ENCODE data around the gene RRM2. TPM values are rescaled to one million over a fixed set of nuclear protein-coding genes. Genes with fewer than 3 reads are reported as not detected.

The RRM2 gene
- total RNA-seq, 1 experiment from 2014 or later = 163 TPM

- Mint-ChIP-seq H3K4me1 (peaks cover 9 to 23% of the 10 kb centered on the region in 2 experiments), H3K27me3 (ENCODE audit: low read depth) (no peaks in the 10 kb centered on the region), H3K9me3 (no peaks in the 10 kb centered on the region), H3K36me3 (ENCODE audit: insufficient read depth in 1 of 3, low read depth in 3 of 3) (peaks cover 0 to 12% (median 4%) of the 10 kb centered on the region in 3 experiments; a peak in 4 of 7 replicates), H3K27ac (peak overlapping the region in 1 of 3 experiments; percentile 80; a peak in 5 of 7 replicates), H3K4me3 (no peak overlapping the region)
- H3T11ph ChIP-seq (ENCODE audit: low read length) = no peak overlapping the region
- H3K79me2 ChIP-seq (ENCODE audit: insufficient read depth, low read length) = no peaks in the 10 kb centered on the region
- no peaks in the 10 kb centered on the region for H3K27me3 ChIP-seq (ENCODE audit: insufficient read depth, low read length)
- TF ChIP-seq CTCF (conservative IDR thresholded peaks at IDR 0.05) = no peak
- peaks cover 2% of the 10 kb centered on the region for H4K20me1 ChIP-seq (ENCODE audit: control insufficient read depth, insufficient read depth, insufficient read length)
- H4K8ac ChIP-seq (replicated peaks; ENCODE audit: insufficient read length, low read depth, low read length) = no peak overlapping the region
- H3K9me3 ChIP-seq (ENCODE audit: control insufficient read depth, low read depth, low read length) = no peaks in the 10 kb centered on the region
- no peak overlapping the region for H3K56ac ChIP-seq (ENCODE audit: insufficient read length, low read depth, low read length)
- no peak overlapping the region for H3K4me2 ChIP-seq (ENCODE audit: insufficient read depth, insufficient read length, low read length)
- H3K27ac ChIP-seq (ENCODE audit: insufficient read length, low read depth, low read length) = no peak overlapping the region
- H2BK15ac ChIP-seq (ENCODE audit: low read depth, low read length) = no peak overlapping the region
- H2BK5ac ChIP-seq (ENCODE audit: insufficient read length, low read length) = no peak overlapping the region
- H2BK20ac ChIP-seq (ENCODE audit: low read depth, low read length, poor library complexity, severe bottlenecking) = no peak overlapping the region
- no peak overlapping the region for H2BK12ac ChIP-seq (ENCODE audit: insufficient read length, low read depth, low read length)
- H3K4ac ChIP-seq (ENCODE audit: low read depth, low read length) = no peak overlapping the region
- no peak overlapping the region for H3K23ac ChIP-seq (ENCODE audit: insufficient read length, low read depth, low read length)
- H3K9ac ChIP-seq (ENCODE audit: extremely low read depth, insufficient read length, low read length) = no peak overlapping the region
- no peak overlapping the region for H4K91ac ChIP-seq (ENCODE audit: insufficient read length, low read depth, low read length)
- no peak overlapping the region for H3K18ac ChIP-seq (ENCODE audit: insufficient read length, low read depth, low read length)
- H3K79me1 ChIP-seq (ENCODE audit: insufficient read depth, low read depth, low read length, poor library complexity, severe bottlenecking) = no peaks in the 10 kb centered on the region
- no peak overlapping the region for H2AFZ ChIP-seq (ENCODE audit: low read length)
- no CpG with 5 or more reads among the region's 6 CpGs for WGBS (ENCODE audit: extremely low coverage, insufficient read length, low lambda C conversion rate)
- DNase-seq = no peak
- H3K23me2 ChIP-seq (ENCODE audit: insufficient read length, low read depth, low read length, poor library complexity, severe bottlenecking) = no peaks in the 10 kb centered on the region
- no peak overlapping the region for H2BK120ac ChIP-seq (ENCODE audit: low read depth, low read length, poor library complexity, severe bottlenecking)
- H3K4me1 ChIP-seq (ENCODE audit: insufficient read depth, low read length) = no peaks in the 10 kb centered on the region; the same call in 1 of the 2 replicates
- H2AK5ac ChIP-seq (ENCODE audit: insufficient read length, low read length) = no peak overlapping the region
- H4K5ac ChIP-seq (ENCODE audit: insufficient read length, low read depth, low read length) = no peak overlapping the region
- no peak overlapping the region for H3K14ac ChIP-seq (ENCODE audit: insufficient read depth, low read length)
These were observed 36.5 kb downstream of the RRM2 start for GRCh38 chr2:10159086-10159485.
